K562 (cell line): ENCODE data around the gene NR1H3. TPM values are rescaled to one million over a fixed set of nuclear protein-coding genes. Genes with fewer than 3 reads are reported as not detected.
A peak's percentile ranks its signal among the peaks of the same experiment; 100 is the strongest.

Experiments used
- ASH1L ChIP-seq: fragments of 450-650 bp; IDR thresholded peaks from 2 replicates; pipeline ENCODE4 v1.6.1; 2018; ENCODE audit warnings: borderline replicate concordance, mild to moderate bottlenecking, low read depth; ENCODE audit not compliant: partially characterized antibody
- REST ChIP-seq, 2 experiments: fragments of 450-650 bp; formaldehyde crosslinking in 1 of 2; IDR thresholded peaks; 2 replicates each; pipeline versions ENCODE4 v1.4.0 to v1.6.1; 2014 to 2020; ENCODE audit warnings: mild to moderate bottlenecking in 2 of 2, borderline replicate concordance in 1 of 2, low read depth in 1 of 2
- SMC3 ChIP-seq: conservative IDR thresholded peaks from 2 replicates; pipeline ENCODE4 v1.6.1; 2011; ENCODE audit warnings: low read depth, low read length, improper control_type of control experiment; ENCODE audit not compliant: insufficient read depth
- polyA plus RNA-seq, 8 experiments: library from polyadenylated mRNA; depleted of rRNA in 4 of 8; stranded (reverse) in 5 of 8; unstranded in 3 of 8; fragments of >200 nt; fragmentation: Nextera tagmentation in 2 of 8; fragmentation: Illumina TruSeq in 1 of 8; extraction: Ambion mirVana in 2 of 8; extraction: Trizol in 1 of 8; gene quantifications; 2 replicates each; pipeline versions ENCODE4 v1.2.1 to v1.2.3, GENCODE V29; 2011 to 2014; ENCODE audit warnings: inconsistent platforms in 1 of 8, missing spikeins in 1 of 8
- total RNA-seq, 7 experiments: library from RNA; depleted of rRNA in 6 of 7; stranded (reverse); fragments of >200 nt in 6 of 7; fragmentation: Illumina TruSeq in 2 of 7; extraction: Trizol in 2 of 7; gene quantifications; 2 replicates each; pipeline versions ENCODE4 v1.2.1 to v1.2.3, GENCODE V29; 2011 to 2021; ENCODE audit warnings: low replicate concordance in 1 of 7
- TF ChIP-seq, protein P1 (sequence below), 2 experiments: fragments of 450-650 bp; IDR thresholded peaks; 2 replicates each; pipeline ENCODE4 v1.6.1; 2018; ENCODE audit warnings: mild to moderate bottlenecking in 2 of 2, low read depth in 1 of 2; ENCODE audit not compliant: partially characterized antibody in 2 of 2
- TF ChIP-seq, protein P2 (sequence below), 3 experiments: IDR thresholded peaks in 2 of 3; conservative IDR thresholded peaks in 1 of 3; 2 replicates each; pipeline ENCODE4 v1.5.1; 2011 to 2012; ENCODE audit warnings: low read length in 3 of 3, mild to moderate bottlenecking in 3 of 3, control low read depth in 2 of 3, improper control_type of control experiment in 1 of 3, inconsistent platforms in 1 of 3, low read depth in 1 of 3, mixed read lengths in 1 of 3, moderate library complexity in 1 of 3; ENCODE audit not compliant: insufficient read depth in 2 of 3

NR1H3 gene
- total and polyA plus RNA-seq, 9 of the 15 experiments (the other 6 are each of a cell fraction or from before 2014, with no cell fraction given) = 8.2 to 26.0 (median 11.9) TPM

DNA sequence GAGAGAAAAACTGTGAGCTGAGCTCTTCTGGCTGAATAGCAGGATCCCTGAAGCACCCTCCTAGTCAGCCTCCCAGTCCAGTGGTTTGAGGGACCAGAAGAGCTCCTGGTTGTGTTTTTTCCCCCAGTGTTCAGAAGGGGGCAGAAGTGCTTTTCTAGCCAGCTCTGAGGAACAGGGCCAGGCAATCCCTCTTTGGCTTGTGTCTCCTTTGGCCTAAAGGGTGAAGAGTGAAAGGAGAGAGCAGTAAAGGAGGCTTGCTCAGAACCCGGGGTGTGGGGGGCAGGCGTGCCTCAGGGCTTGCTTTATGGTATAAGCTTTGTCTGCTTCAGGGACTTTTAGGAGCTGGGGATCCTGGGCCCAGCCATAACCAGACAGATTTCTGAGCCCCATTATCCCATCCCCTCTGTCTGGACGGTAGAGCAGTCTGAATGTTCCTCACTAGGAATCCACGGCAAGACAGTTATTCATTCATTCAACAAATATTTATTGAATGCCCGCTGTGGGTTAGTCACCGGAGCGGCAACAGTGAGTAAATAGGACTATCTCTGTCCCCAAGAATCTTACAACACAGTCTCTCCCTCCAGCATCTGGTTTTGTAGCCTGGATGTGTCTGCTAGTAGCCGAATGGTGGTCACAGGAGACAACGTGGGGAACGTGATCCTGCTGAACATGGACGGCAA lies 23.7 kb upstream of the NR1H3 start (continued):
- TF ChIP-seq, protein P1, sequence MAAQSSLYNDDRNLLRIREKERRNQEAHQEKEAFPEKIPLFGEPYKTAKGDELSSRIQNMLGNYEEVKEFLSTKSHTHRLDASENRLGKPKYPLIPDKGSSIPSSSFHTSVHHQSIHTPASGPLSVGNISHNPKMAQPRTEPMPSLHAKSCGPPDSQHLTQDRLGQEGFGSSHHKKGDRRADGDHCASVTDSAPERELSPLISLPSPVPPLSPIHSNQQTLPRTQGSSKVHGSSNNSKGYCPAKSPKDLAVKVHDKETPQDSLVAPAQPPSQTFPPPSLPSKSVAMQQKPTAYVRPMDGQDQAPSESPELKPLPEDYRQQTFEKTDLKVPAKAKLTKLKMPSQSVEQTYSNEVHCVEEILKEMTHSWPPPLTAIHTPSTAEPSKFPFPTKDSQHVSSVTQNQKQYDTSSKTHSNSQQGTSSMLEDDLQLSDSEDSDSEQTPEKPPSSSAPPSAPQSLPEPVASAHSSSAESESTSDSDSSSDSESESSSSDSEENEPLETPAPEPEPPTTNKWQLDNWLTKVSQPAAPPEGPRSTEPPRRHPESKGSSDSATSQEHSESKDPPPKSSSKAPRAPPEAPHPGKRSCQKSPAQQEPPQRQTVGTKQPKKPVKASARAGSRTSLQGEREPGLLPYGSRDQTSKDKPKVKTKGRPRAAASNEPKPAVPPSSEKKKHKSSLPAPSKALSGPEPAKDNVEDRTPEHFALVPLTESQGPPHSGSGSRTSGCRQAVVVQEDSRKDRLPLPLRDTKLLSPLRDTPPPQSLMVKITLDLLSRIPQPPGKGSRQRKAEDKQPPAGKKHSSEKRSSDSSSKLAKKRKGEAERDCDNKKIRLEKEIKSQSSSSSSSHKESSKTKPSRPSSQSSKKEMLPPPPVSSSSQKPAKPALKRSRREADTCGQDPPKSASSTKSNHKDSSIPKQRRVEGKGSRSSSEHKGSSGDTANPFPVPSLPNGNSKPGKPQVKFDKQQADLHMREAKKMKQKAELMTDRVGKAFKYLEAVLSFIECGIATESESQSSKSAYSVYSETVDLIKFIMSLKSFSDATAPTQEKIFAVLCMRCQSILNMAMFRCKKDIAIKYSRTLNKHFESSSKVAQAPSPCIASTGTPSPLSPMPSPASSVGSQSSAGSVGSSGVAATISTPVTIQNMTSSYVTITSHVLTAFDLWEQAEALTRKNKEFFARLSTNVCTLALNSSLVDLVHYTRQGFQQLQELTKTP (IDR thresholded peaks at IDR 0.05; ENCODE audit: low read depth in 1 of 2, partially characterized antibody in 2 of 2) = no peak
- TF ChIP-seq ASH1L = no peak
- peak; percentile 48; the same call in 1 of the 2 replicates for TF ChIP-seq REST (IDR thresholded peaks at IDR 0.05; ENCODE audit: borderline replicate concordance)
- TF ChIP-seq REST (CRISPR knock-in tag; IDR thresholded peaks at IDR 0.05; ENCODE audit: low read depth) = no peak
- TF ChIP-seq SMC3 = 0 out of 2 replicates have a peak, but pooled peaks have one; percentile 26
- TF ChIP-seq, protein P2, sequence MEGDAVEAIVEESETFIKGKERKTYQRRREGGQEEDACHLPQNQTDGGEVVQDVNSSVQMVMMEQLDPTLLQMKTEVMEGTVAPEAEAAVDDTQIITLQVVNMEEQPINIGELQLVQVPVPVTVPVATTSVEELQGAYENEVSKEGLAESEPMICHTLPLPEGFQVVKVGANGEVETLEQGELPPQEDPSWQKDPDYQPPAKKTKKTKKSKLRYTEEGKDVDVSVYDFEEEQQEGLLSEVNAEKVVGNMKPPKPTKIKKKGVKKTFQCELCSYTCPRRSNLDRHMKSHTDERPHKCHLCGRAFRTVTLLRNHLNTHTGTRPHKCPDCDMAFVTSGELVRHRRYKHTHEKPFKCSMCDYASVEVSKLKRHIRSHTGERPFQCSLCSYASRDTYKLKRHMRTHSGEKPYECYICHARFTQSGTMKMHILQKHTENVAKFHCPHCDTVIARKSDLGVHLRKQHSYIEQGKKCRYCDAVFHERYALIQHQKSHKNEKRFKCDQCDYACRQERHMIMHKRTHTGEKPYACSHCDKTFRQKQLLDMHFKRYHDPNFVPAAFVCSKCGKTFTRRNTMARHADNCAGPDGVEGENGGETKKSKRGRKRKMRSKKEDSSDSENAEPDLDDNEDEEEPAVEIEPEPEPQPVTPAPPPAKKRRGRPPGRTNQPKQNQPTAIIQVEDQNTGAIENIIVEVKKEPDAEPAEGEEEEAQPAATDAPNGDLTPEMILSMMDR (IDR thresholded peaks at IDR 0.05 in 2 of 3, conservative IDR thresholded peaks at IDR 0.05 in 1 of 3; ENCODE audit: insufficient read depth in 2 of 3, low read depth in 1 of 3, low read length in 3 of 3) = peak; percentile 44 to 65 (median 64)
